Measurements from ENCODE around the gene PANK2.
"Not testable (repeated sequence)": the region's sequence is repeated elsewhere in the genome, so short reads cannot be mapped to it uniquely, and the experiment has no call there.

Gene PANK2

DNA sequence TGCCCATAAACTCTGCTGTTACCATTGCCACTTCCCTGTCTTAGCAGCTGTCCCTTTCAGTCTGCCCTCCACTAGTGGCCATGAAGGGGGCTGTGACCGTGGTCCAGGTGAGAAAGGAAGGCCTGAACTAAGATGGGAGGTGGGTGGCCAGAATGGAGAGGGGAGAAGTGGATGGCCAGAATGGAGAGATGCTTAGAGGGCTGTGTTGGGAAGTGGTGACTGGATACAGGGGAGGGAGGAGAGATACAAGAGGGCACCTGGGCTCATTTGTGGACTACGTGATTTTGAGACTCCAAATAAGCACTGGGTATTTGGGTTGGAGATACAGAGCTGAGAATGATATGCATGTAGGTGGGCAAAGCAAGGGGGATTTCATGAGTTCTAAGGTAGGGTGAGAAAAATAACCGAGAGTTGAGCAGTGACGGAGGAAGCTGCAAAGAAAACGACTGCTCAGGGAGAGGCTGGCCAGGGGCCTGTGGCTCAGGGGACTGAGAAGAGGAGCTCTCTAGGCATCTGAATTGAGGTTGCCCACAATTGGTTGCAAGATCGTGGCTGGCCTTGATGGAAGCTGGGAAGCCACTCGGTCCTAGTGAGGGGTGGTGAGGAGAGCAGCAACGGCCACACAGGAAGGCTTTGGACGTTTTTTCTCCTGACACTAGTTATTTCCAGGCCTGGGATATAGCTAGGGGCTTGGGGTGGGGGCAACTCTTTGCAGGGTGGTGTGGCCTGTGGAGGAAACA is 36.9 kb downstream of the PANK2 start:
- DNase-seq (ENCODE audit: low read depth in 2 of 3, low spot score in 1 of 3): no peak

- DNase-seq (ENCODE audit: low read depth in 2 of 3, low spot score in 1 of 3): no peak
Measured at GRCh38 chr20:3927486-3928291, 38.5 kb downstream of the PANK2 start.

DNA sequence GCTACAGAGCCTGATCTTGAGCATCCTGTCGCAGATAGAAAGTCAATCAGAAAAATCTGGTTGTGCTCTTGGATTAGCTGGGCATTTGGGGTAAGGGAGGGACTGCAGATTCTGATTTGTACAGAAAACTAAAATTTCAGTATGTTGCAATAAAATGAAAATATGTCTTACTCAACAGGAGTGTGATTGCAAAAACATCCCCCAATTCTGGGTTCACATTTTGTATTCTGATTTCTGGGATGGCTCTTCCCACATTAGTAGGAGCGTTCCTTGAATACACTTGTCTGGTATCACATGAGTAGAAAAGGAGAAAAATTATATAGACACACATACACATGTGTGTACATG is 40.5 kb downstream of the PANK2 start:
- DNase-seq (ENCODE audit: low read depth in 2 of 3, low spot score in 1 of 3): no peak

- no peak for DNase-seq (ENCODE audit: low read depth in 2 of 3, low spot score in 1 of 3)
Measured at GRCh38 chr20:3930265-3931206, 41.3 kb downstream of the PANK2 start.

- DNase-seq (ENCODE audit: low read depth in 2 of 3, low spot score in 1 of 3): no peak
Measured at GRCh38 chr20:3931664-3932063, 42.5 kb downstream of the PANK2 start.

GRCh38 chr20:3932277-3932676 is 43.1 kb downstream of the PANK2 start:
- no peak for DNase-seq (ENCODE audit: low read depth in 2 of 3, low spot score in 1 of 3)

DNA sequence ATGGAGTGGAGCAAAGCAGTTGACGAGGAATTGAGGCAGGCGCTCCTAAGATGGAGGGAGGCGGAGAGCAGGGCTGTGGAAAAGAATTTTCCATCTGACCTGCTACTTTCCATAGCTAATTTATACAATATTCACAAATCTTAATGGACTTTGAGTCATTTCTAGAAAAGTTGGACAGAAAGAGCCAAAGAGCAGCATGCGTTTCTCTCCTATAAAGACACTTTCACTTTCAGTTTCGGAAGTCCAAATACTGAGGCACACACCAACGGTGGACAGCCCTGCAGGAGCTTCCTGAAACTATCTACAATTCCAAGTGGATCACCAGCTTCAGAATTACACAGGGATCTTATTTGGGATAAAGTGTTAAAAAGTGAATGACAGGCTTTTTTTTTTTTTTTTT is 43.5 kb downstream of the PANK2 start:
- DNase-seq (ENCODE audit: low read depth in 2 of 3, low spot score in 1 of 3): no peak

GRCh38 chr20:3933218-3933617 is 44.0 kb downstream of the PANK2 start:
- no peak for DNase-seq (ENCODE audit: low read depth in 2 of 3, low spot score in 1 of 3)

DNA sequence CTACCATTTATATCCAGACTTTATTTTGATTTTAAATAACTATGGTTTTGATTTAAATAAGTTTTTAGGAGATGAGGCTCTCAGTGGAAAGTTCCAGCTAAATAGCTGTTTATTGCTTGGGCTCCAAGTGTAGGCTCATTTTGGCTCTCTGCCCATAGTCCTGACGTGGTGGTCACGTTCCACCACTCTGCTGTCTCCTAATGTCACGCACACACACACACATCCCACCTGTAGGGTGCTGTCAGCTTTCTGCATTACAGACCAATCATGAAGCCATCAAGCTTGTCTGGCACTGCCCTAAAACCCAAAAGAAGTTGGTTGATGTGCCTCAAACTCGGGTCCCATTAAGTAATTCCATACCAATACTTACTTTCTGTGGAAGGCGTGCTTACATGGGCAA is 45.4 kb downstream of the PANK2 start:
- DNase-seq (ENCODE audit: low read depth in 2 of 3, low spot score in 1 of 3): no peak

DNA sequence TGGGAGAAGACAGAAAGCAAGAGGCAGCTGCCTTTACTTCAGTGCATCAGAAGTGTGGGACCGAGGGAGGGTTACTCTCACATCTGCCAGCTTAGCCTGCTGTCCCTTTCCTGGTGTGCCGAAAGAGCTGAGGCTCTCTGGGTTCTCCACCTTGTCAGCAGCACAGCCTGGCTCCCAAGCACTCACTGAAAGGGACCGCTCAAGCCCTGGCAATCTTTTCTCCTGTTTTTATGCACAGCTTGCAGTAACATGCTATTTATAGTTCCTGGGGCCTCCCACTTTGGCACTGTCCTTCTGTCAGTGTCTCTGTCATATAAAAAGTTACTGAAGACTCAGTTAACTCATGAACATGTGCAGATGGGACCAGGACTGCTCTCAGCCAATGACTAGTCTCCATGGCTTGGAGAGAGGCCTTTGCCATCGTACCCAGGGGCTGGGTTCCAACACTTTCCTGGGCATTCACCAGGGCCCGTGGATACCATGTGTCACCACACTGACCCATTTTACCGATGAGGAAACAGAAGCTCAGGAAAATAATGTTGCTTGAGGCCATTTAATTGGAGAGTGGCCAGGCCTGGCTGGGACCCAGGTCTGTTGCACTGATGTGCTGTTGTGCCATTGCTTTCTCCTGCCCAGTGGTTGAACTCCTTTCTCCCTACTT is 46.2 kb downstream of the PANK2 start:
- DNase-seq (ENCODE audit: low read depth in 2 of 3, low spot score in 1 of 3): no peak

DNA sequence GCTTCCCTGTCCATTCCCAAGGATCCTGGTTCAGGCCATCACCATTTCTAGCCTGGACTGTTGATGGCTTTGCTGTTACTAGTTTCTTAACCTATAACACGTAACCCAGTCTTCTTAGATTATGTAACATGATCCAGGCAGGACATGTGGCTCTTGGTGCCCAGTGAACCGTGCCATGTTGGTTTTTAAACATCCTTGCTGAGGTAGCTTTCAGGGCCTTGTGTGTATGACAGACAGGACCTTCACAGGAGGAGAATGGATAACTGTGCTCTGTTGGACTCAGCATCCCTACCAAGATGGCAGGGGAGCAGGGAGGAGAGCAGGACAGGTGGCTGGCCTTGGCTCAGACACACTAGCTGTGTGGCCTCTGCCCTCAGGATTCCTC is 46.8 kb downstream of the PANK2 start:
- no peak for DNase-seq (ENCODE audit: low read depth in 2 of 3, low spot score in 1 of 3)

- no peak for DNase-seq (ENCODE audit: low read depth in 2 of 3, low spot score in 1 of 3)
Measured at GRCh38 chr20:3937618-3938017, 48.4 kb downstream of the PANK2 start.

DNA sequence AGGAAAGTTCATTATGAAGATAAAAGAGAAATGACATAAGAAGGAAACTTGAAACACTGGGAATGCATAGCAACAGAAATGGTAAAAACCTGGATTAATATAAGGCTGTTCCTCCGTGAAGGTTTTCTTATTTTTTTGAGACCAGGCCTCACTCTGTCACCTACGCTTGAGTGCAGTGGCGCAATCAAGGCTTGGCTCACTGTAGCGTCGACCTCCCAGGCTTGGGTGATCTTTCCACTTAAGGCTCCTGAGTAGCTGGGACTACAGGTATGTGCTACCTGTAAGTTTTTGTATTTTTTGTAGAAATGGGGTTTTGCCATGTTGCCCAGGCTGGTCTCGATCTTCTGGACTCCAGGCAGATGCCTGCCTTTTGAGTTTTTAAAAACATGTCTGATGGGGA is 51.7 kb downstream of the PANK2 start:
- DNase-seq (ENCODE audit: low read depth in 2 of 3, low spot score in 1 of 3): no peak

DNA sequence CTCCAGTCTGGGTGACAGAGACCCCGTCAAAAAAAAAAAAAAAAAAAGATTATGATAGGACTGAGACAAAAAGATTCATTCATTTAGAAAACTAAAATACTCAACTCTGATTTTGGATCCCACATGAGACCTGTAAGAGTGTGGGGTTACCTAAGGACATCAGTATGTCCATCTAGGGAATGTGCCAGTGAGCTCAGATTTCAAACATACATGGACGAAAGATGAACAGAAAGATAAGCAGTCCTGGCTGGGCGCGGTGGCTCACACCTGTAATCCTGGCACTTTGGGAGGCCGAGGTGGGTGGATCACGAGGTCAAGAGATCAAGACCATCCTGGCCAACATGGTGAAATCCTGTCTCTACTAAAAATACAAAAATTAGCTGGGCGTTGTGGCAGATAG is 57.5 kb downstream of the PANK2 start:
- DNase-seq (ENCODE audit: low read depth in 2 of 3, low spot score in 1 of 3): not testable (repeated sequence)

- no peak for DNase-seq (ENCODE audit: low read depth in 2 of 3, low spot score in 1 of 3)
Measured at GRCh38 chr20:3964719-3965118, 75.5 kb downstream of the PANK2 start.

DNA sequence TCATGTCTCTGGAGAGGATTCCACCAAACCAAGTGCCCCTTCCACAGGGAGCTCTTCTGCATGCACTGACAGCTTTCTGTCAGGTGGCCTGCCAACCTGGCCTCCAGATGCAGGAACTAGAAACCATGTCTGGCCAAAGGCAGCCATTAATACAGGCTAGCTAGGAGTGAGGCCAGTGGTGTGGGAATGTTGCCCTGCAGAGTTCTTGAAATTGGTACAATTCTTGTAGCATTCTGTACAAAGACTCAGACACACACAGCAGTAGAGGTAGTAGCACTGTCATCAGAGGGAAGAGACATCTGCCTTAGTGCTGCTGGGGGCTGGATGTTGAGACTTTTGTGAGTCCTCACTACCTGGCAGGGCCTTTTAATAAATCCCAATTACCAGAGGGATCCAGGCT is 77.4 kb downstream of the PANK2 start:
- DNase-seq (ENCODE audit: low read depth in 2 of 3, low spot score in 1 of 3): no peak

DNA sequence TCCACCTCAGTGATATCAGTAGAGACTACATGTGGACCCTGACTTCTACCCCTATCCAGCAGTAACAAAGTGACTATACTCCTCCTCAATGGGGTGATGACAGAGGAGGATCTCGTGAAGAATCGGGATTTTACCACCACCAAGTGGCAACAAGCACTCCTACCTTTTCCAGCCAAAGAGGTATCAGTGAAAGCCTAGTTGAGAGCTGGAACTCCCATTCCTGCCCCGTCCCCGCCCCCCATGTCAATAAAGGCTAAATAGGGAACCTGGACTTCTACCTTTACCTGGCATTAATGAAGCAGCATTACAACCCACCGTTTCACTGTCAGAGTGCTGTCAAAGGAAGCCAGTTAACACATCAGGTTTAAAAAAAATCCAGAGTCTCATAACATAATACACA is 80.8 kb downstream of the PANK2 start:
- no peak for DNase-seq (ENCODE audit: low read depth in 2 of 3, low spot score in 1 of 3)

DNA sequence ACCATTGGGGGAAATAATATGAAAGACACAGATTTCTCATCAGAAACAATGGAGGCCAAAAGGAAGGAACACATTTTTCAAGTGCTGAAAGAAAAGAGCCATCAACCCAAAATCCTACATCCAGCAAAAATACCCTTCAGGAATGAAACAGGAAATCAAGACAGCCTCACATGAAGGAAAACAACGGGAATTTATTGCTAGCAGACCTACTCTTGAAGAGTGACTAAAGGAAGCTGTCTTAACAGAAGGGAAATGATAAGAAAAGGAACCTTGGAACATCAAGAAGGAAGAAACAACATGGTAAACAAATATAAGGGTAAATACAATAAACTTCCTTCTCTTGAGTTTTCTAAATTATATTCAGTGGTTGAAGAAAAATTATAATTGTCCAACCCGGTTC is 82.0 kb downstream of the PANK2 start:
- DNase-seq (ENCODE audit: low read depth in 2 of 3, low spot score in 1 of 3): no peak

DNA sequence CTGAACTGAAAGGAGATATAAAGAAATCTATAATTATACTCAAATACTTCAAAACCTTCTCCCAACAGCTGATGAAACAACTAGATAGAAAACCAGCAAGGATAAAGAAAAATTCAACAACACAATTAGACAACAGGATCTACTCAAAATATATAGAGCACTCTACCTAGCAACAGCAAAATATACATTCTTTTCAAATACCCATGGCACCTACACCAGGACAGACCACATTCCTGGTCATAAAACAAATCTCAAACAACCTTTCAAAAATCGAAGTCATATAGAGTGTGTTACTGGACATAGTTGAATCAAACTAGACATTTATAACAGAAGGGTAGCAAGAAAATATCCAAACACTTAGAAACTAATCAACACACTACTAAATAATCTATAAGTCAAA is 83.0 kb downstream of the PANK2 start:
- no peak for DNase-seq (ENCODE audit: low read depth in 2 of 3, low spot score in 1 of 3)

GRCh38 chr20:3972631-3973030 is 83.4 kb downstream of the PANK2 start:
- not testable (repeated sequence) for DNase-seq (ENCODE audit: low read depth in 2 of 3, low spot score in 1 of 3)

- DNase-seq (ENCODE audit: low read depth in 2 of 3, low spot score in 1 of 3): no peak
Measured at GRCh38 chr20:3973705-3974104, 84.5 kb downstream of the PANK2 start.

Data from stimulated activated CD4-positive, alpha-beta T cell treated with anti-CD3 and anti-CD28 coated beads, Interleukin-12 subunit alpha, Interleukin-12 subunit beta, amount 100 ng/mL, for 48 hours (primary cell).